HepG2 (cell line): Measurements from ENCODE around the gene JPH2. TPM values are rescaled to one million over a fixed set of nuclear protein-coding genes. Genes with fewer than 3 reads are reported as not detected.
A peak's percentile ranks its signal among the peaks of the same experiment; 100 is the strongest.

Experiments
- ARID4A ChIP-seq: sonication (generic); formaldehyde crosslinking; IDR thresholded peaks from 2 replicates; pipeline ENCODE4 v1.5.0; 2020; ENCODE audit warnings: mild to moderate bottlenecking, missing genetic modification reagents, borderline replicate concordance
- BCL6 ChIP-seq: IDR thresholded peaks from 2 replicates; pipeline ENCODE4 v1.6.1; 2016; ENCODE audit warnings: missing genetic modification reagents, missing compliant biosample characterization
- FOXC1 ChIP-seq: sonication (generic); formaldehyde crosslinking; IDR thresholded peaks from 2 replicates; pipeline ENCODE4 v1.8.0; 2022; ENCODE audit warnings: mild to moderate bottlenecking, missing genetic modification reagents, borderline replicate concordance
- KAT8 ChIP-seq: IDR thresholded peaks from 2 replicates; pipeline ENCODE4 v1.6.1; 2016; ENCODE audit warnings: missing genetic modification reagents, missing compliant biosample characterization
- MIER2 ChIP-seq: IDR thresholded peaks from 2 replicates; pipeline ENCODE4 v1.6.1; 2016; ENCODE audit warnings: missing biosample characterization, missing genetic modification reagents
- MZF1 ChIP-seq: sonication (generic); formaldehyde crosslinking; IDR thresholded peaks from 2 replicates; pipeline ENCODE4 v1.8.1; 2023; ENCODE audit warnings: mild to moderate bottlenecking, missing genetic modification reagents, borderline replicate concordance
- PRMT3 ChIP-seq: sonication (generic); formaldehyde crosslinking; IDR thresholded peaks from 2 replicates; pipeline ENCODE4 v1.8.1; 2022; ENCODE audit warnings: low read depth, mild to moderate bottlenecking, moderate library complexity, missing genetic modification reagents, borderline replicate concordance
- RELA ChIP-seq: sonication (generic); formaldehyde crosslinking; IDR thresholded peaks from 2 replicates; pipeline ENCODE4 v1.4.0; 2020; ENCODE audit warnings: missing genetic modification reagents
- SMYD3 ChIP-seq: sonication (generic); formaldehyde crosslinking; IDR thresholded peaks from 2 replicates; pipeline ENCODE4 v1.8.1; 2023; ENCODE audit warnings: mild to moderate bottlenecking, missing genetic modification reagents
- SP1 ChIP-seq, 2 experiments: fragments of 450-650 bp in 1 of 2; sonication (generic) in 1 of 2; formaldehyde crosslinking in 1 of 2; IDR thresholded peaks; 2 replicates each; pipeline versions ENCODE4 v1.4.0 to v1.6.1; 2016 to 2020; ENCODE audit warnings: missing genetic modification reagents in 1 of 2
- ZNF292 ChIP-seq: sonication (generic); formaldehyde crosslinking; IDR thresholded peaks from 2 replicates; pipeline ENCODE4 v1.8.1; 2022; ENCODE audit warnings: mild to moderate bottlenecking, low read depth, missing genetic modification reagents, borderline replicate concordance
- ZNF557 ChIP-seq: sonication (generic); formaldehyde crosslinking; IDR thresholded peaks from 2 replicates; pipeline ENCODE4 v1.4.0; 2020; ENCODE audit warnings: missing genetic modification reagents
- polyA plus RNA-seq, 8 experiments: library from polyadenylated mRNA; depleted of rRNA in 3 of 8; stranded (reverse) in 7 of 8; unstranded in 1 of 8; fragments of >200 nt; fragmentation: Illumina TruSeq in 4 of 8; extraction: Trizol in 4 of 8; gene quantifications; 2 replicates each; pipeline versions ENCODE4 v1.2.1 to v1.2.3, GENCODE V29; 2011 to 2016; ENCODE audit warnings: low read depth in 4 of 8, missing spikeins in 1 of 8, mixed read lengths in 1 of 8; ENCODE audit not compliant: insufficient read depth in 1 of 8
- total RNA-seq, 5 experiments: library from RNA; depleted of rRNA; stranded (reverse); fragments of >200 nt; fragmentation: Illumina TruSeq; extraction: Trizol; gene quantifications; 2 replicates each; pipeline ENCODE4 v1.2.3, GENCODE V29; 2016; ENCODE audit warnings: low read depth in 1 of 5
- TF ChIP-seq, protein P1 (sequence below): sonication (generic); formaldehyde crosslinking; IDR thresholded peaks from one replicate; pipeline ENCODE4 v1.5.1; 2020; ENCODE audit warnings: mild to moderate bottlenecking, missing genetic modification reagents; ENCODE audit errors: not compliant biosample characterization
- TF ChIP-seq, protein P2 (sequence below): sonication (generic); formaldehyde crosslinking; IDR thresholded peaks from 2 replicates; pipeline ENCODE4 v1.5.0; 2020; ENCODE audit warnings: mild to moderate bottlenecking, missing genetic modification reagents

Gene JPH2
- total and polyA plus RNA-seq, 2 of the 13 experiments (the other 11 are each of a cell fraction or from before 2014, with no cell fraction given), result 0.42 TPM; not detected in 1

- TF ChIP-seq ARID4A (CRISPR knock-in tag), result no peak
- peak; percentile 58; the same call in 1 of the 2 replicates for TF ChIP-seq MIER2
- TF ChIP-seq SP1 (IDR thresholded peaks at IDR 0.05), result no peak
- no peak for TF ChIP-seq SP1 (CRISPR knock-in tag; IDR thresholded peaks at IDR 0.05)
- no peak for TF ChIP-seq BCL6 (CRISPR knock-in tag)
- TF ChIP-seq RELA, result 0 out of 2 replicates have a peak, but pooled peaks have one; percentile 31
- TF ChIP-seq ZNF292 (CRISPR knock-in tag), result no peak; the same call in none of the 2 replicates
- no peak for TF ChIP-seq FOXC1 (CRISPR knock-in tag)
- TF ChIP-seq PRMT3 (CRISPR knock-in tag), result peak; percentile 38; the same call in 1 of the 2 replicates
- TF ChIP-seq, protein P1, sequence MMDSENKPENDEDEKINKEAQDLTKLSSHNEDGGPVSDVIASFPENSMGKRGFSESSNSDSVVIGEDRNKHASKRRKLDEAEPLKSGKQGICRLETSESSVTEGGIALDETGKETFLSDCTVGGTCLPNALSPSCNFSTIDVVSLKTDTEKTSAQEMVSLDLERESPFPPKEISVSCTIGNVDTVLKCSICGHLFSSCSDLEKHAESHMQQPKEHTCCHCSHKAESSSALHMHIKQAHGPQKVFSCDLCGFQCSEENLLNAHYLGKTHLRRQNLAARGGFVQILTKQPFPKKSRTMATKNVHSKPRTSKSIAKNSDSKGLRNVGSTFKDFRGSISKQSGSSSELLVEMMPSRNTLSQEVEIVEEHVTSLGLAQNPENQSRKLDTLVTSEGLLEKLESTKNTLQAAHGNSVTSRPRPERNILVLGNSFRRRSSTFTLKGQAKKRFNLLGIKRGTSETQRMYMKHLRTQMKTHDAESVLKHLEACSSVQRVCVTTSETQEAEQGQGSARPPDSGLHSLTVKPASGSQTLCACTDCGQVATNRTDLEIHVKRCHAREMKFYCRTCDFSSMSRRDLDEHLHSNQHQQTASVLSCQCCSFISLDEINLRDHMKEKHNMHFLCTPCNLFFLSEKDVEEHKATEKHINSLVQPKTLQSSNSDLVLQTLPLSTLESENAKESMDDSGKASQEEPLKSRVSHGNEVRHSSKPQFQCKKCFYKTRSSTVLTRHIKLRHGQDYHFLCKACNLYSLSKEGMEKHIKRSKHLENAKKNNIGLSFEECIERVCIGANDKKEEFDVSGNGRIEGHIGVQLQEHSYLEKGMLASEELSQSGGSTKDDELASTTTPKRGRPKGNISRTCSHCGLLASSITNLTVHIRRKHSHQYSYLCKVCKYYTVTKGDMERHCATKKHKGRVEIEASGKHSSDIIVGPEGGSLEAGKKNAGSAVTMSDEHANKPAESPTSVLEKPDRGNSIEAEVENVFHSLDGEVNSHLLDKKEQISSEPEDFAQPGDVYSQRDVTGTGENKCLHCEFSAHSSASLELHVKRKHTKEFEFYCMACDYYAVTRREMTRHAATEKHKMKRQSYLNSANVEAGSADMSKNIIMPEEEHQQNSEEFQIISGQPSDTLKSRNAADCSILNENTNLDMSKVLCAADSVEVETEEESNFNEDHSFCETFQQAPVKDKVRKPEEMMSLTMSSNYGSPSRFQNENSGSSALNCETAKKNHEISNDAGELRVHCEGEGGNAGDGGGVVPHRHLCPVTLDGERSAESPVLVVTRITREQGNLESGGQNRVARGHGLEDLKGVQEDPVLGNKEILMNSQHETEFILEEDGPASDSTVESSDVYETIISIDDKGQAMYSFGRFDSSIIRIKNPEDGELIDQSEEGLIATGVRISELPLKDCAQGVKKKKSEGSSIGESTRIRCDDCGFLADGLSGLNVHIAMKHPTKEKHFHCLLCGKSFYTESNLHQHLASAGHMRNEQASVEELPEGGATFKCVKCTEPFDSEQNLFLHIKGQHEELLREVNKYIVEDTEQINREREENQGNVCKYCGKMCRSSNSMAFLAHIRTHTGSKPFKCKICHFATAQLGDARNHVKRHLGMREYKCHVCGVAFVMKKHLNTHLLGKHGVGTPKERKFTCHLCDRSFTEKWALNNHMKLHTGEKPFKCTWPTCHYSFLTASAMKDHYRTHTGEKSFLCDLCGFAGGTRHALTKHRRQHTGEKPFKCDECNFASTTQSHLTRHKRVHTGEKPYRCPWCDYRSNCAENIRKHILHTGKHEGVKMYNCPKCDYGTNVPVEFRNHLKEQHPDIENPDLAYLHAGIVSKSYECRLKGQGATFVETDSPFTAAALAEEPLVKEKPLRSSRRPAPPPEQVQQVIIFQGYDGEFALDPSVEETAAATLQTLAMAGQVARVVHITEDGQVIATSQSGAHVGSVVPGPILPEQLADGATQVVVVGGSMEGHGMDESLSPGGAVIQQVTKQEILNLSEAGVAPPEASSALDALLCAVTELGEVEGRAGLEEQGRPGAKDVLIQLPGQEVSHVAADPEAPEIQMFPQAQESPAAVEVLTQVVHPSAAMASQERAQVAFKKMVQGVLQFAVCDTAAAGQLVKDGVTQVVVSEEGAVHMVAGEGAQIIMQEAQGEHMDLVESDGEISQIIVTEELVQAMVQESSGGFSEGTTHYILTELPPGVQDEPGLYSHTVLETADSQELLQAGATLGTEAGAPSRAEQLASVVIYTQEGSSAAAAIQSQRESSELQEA, result no peak
- no peak for TF ChIP-seq SMYD3 (CRISPR knock-in tag)
- TF ChIP-seq MZF1 (CRISPR knock-in tag), result no peak
- TF ChIP-seq ZNF557 (CRISPR knock-in tag), result no peak
- TF ChIP-seq, protein P2, sequence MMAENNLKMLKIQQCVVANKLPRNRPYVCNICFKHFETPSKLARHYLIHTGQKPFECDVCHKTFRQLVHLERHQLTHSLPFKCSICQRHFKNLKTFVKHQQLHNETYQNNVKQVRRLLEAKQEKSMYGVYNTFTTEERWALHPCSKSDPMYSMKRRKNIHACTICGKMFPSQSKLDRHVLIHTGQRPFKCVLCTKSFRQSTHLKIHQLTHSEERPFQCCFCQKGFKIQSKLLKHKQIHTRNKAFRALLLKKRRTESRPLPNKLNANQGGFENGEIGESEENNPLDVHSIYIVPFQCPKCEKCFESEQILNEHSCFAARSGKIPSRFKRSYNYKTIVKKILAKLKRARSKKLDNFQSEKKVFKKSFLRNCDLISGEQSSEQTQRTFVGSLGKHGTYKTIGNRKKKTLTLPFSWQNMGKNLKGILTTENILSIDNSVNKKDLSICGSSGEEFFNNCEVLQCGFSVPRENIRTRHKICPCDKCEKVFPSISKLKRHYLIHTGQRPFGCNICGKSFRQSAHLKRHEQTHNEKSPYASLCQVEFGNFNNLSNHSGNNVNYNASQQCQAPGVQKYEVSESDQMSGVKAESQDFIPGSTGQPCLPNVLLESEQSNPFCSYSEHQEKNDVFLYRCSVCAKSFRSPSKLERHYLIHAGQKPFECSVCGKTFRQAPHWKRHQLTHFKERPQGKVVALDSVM (CRISPR knock-in tag), result peak; percentile 59
- no peak for TF ChIP-seq KAT8 (CRISPR knock-in tag)
These were observed 22.9 kb upstream of the JPH2 start (continued) for GRCh38 chr20:44209686-44210405.
